PC-3 (cell line): Measurements from ENCODE around the gene PPFIBP1.

Source experiments
- EZH2 ChIP-seq: fragments of 300-600 bp; sonication (generic); IDR thresholded peaks from one replicate; pipeline ENCODE4 v1.6.1; 2017; ENCODE audit warnings: antibody characterized with exemption, mild to moderate bottlenecking, low read length; ENCODE audit not compliant: unreplicated experiment
- TF ChIP-seq, protein P1 (sequence below): fragments of 300-600 bp; sonication (generic); conservative IDR thresholded peaks from 2 replicates; pipeline ENCODE4 v1.5.1; 2017; ENCODE audit warnings: antibody characterized with exemption, low read depth, mild to moderate bottlenecking, low read length

DNA sequence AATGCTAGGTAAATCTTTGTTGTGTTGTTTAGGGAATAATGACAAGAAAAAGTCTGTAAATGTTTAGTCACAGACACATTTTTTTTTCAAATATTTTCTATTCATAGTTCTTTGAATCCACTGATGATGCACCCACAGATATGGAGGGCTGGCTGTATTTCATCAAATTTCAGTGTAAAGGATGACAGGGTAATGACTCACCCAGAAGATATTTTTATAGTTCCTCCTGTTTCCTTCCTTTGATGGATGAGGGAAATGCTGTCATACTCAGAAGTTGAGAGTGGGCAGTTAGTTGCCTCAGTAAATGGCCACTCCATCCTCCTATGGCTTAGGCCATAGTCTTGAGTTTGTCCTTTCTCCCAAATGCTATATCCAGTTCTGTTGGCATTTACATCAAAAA is 95.3 kb downstream of the PPFIBP1 start:
- TF ChIP-seq, protein P1, sequence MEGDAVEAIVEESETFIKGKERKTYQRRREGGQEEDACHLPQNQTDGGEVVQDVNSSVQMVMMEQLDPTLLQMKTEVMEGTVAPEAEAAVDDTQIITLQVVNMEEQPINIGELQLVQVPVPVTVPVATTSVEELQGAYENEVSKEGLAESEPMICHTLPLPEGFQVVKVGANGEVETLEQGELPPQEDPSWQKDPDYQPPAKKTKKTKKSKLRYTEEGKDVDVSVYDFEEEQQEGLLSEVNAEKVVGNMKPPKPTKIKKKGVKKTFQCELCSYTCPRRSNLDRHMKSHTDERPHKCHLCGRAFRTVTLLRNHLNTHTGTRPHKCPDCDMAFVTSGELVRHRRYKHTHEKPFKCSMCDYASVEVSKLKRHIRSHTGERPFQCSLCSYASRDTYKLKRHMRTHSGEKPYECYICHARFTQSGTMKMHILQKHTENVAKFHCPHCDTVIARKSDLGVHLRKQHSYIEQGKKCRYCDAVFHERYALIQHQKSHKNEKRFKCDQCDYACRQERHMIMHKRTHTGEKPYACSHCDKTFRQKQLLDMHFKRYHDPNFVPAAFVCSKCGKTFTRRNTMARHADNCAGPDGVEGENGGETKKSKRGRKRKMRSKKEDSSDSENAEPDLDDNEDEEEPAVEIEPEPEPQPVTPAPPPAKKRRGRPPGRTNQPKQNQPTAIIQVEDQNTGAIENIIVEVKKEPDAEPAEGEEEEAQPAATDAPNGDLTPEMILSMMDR, result no peak
- TF ChIP-seq EZH2, result no peak
